VCaP (cell line): ENCODE data around the gene TNFRSF6B.
A peak's percentile ranks its signal among the peaks of the same experiment; 100 is the strongest.

ENCODE experiments used
- H3K27ac ChIP-seq: fragments of 450-650 bp; 2 replicates; pipeline ENCODE4 v1.5.1; 2017
- CTCF ChIP-seq: fragments of 450-650 bp; conservative IDR thresholded peaks from 2 replicates; pipeline ENCODE4 v1.5.1; 2017; ENCODE audit warnings: mild to moderate bottlenecking, moderate library complexity

Gene TNFRSF6B

GRCh38 chr20:63737945-63738686 lies 41.7 kb downstream of the TNFRSF6B start:
- H3K27ac ChIP-seq, result peak overlapping the region; percentile 95
- TF ChIP-seq CTCF, result no peak

DNA sequence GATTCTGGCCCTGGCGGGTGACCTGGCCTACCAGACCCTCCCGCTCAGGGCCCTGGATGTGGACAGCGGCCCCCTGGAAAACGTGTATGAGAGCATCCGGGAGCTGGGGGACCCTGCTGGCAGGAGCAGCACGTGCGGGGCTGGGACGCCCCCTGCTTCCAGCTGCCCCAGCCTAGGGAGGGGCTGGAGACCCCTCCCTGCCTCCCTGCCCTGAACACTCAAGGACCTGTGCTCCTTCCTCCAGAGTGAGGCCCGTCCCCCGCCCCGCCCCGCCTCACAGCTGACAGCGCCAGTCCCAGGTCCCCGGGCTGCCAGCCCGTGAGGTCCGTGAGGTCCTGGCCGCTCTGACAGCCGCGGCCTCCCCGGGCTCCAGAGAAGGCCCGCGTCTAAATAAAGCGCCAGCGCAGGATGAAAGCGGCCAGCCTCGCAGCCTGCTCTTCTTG lies 42.3 kb downstream of the TNFRSF6B start:
- H3K27ac ChIP-seq, result peak overlapping the region; percentile 95
- no peak for TF ChIP-seq CTCF

- no peak for TF ChIP-seq CTCF
- H3K27ac ChIP-seq, result peak within 1 kb of the TSS; percentile 95
Measured at GRCh38 chr20:63739130-63740069, 42.9 kb downstream of the TNFRSF6B start, which contains the start of gene SLC2A4RG. TSS of gene SLC2A4RG (plus strand) at chr20:63739776. CDS start at chr20:63739913, 137 bp downstream.

GRCh38 chr20:63740070-63740626 lies 43.7 kb downstream of the TNFRSF6B start:
- peak overlapping the region; percentile 95 for H3K27ac ChIP-seq
- no peak for TF ChIP-seq CTCF

- TF ChIP-seq CTCF, result no peak
- peak overlapping the region; percentile 95 for H3K27ac ChIP-seq
Measured at GRCh38 chr20:63740627-63741353, 44.3 kb downstream of the TNFRSF6B start.

DNA sequence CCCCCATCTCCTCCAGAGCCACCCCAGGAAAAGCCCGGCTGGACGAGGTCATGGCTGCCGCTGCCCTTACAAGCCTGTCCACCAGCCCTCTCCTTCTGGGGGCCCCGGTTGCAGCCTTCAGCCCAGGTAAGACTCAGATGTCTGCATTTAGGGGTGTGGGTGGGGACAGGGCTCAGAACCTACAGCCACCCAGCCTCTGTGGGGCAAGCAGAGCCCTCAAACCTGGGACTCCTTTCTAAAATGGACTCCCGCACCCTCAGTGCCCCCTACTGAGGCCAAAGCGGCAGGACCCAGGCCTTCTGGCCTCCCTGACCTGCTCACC lies 44.9 kb downstream of the TNFRSF6B start:
- no peak for TF ChIP-seq CTCF
- H3K27ac ChIP-seq, result peak overlapping the region; percentile 95
